RWPE2 (cell line): Measurements from ENCODE around the gene TMEM14B.
"Not testable (repeated sequence)": the region's sequence is repeated elsewhere in the genome, so short reads cannot be mapped to it uniquely, and the experiment has no call there.

Source experiments
- ATAC-seq: fragments of 200-7000 bp; cut with Tn5 transposase; 3 replicates; pipeline ENCODE4 v1.9.1; 2021; ENCODE audit warnings: low read depth
- DNase-seq: peaks from one replicate; pipeline ENCODE4 v3.0.0-alpha.2; 2020; ENCODE audit warnings: low spot score
- H3K27ac ChIP-seq: fragments of 450-650 bp; 2 replicates; pipeline ENCODE4 v1.5.1; 2017; ENCODE audit warnings: mild to moderate bottlenecking; ENCODE audit not compliant: poor library complexity, severe bottlenecking
- H3K27me3 ChIP-seq: fragments of 250-450 bp; sonication (Bioruptor Pico); 2 replicates; pipeline ENCODE4 v1.5.1; 2021; ENCODE audit warnings: mild to moderate bottlenecking, moderate library complexity; ENCODE audit not compliant: insufficient read depth, poor library complexity, severe bottlenecking
- H3K36me3 ChIP-seq: fragments of 250-450 bp; sonication (Bioruptor Pico); 2 replicates; pipeline ENCODE4 v1.5.1; 2020; ENCODE audit warnings: low read depth, mild to moderate bottlenecking, moderate library complexity
- H3K4me1 ChIP-seq: fragments of 250-450 bp; sonication (Bioruptor Pico); 2 replicates; pipeline ENCODE4 v1.5.1; 2021; ENCODE audit warnings: mild to moderate bottlenecking, moderate library complexity; ENCODE audit not compliant: insufficient read depth, poor library complexity, severe bottlenecking
- H3K4me3 ChIP-seq: fragments of 250-450 bp; sonication (Bioruptor Pico); 2 replicates; pipeline ENCODE4 v1.5.1; 2021; ENCODE audit warnings: mild to moderate bottlenecking, moderate library complexity; ENCODE audit not compliant: severe bottlenecking
- H3K9me3 ChIP-seq: fragments of 250-450 bp; sonication (Bioruptor Pico); 2 replicates; pipeline ENCODE4 v1.5.1; 2021; ENCODE audit warnings: mild to moderate bottlenecking, moderate library complexity; ENCODE audit not compliant: severe bottlenecking
- CTCF ChIP-seq: fragments of 450-650 bp; IDR thresholded peaks from one replicate; pipeline ENCODE4 v1.5.1; 2017; ENCODE audit warnings: mild to moderate bottlenecking, moderate library complexity; ENCODE audit not compliant: poor library complexity, severe bottlenecking

TMEM14B gene

DNA sequence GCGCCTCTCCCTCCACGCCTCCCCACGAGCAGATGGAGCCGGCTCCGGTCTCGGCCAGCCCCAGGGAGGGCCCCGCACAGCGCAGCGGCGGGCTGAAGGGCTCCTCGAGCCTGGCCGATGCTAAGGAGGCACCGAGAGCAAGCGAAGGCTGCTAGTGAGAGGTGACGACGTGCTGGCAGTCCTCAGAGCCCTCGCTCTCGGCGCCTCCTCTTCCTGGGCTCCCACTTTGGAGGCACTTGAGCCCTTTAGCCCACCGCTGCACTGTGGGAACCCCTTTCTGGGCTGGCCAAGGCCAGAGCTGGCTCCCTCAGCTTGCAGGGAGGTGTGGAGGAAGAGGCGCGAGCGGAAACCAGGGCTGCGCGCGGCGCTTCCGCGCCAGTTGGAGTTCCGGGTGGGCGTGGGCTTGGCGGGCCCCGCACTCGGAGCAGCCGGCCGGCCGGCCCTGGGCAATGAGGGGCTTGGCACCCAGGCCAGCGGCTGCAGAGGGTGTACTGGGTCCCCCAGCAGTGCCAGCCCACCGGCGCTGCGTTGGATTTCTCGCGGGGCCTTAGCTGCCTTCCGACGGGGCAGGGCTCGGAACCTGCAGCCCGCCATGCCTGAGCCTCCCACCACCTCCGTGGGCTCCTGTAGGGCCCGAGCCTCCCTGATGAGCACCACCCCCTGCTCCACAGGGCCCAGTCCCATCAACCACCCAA, 27.2 kb upstream of the TMEM14B start:
- peaks cover 6% of the 10 kb centered on the region for H3K9me3 ChIP-seq
- no peaks in the 10 kb centered on the region for H3K4me1 ChIP-seq
- peak overlapping the region; percentile 76 for H3K27ac ChIP-seq
- H3K36me3 ChIP-seq: peaks cover 6% of the 10 kb centered on the region; the same call in 1 of the 2 replicates
- H3K4me3 ChIP-seq: peak overlapping the region; percentile 47
- ATAC-seq (peak; percentile 37), DNase-seq (no peak)
- TF ChIP-seq CTCF: no peak
- H3K27me3 ChIP-seq: no peaks in the 10 kb centered on the region

DNA sequence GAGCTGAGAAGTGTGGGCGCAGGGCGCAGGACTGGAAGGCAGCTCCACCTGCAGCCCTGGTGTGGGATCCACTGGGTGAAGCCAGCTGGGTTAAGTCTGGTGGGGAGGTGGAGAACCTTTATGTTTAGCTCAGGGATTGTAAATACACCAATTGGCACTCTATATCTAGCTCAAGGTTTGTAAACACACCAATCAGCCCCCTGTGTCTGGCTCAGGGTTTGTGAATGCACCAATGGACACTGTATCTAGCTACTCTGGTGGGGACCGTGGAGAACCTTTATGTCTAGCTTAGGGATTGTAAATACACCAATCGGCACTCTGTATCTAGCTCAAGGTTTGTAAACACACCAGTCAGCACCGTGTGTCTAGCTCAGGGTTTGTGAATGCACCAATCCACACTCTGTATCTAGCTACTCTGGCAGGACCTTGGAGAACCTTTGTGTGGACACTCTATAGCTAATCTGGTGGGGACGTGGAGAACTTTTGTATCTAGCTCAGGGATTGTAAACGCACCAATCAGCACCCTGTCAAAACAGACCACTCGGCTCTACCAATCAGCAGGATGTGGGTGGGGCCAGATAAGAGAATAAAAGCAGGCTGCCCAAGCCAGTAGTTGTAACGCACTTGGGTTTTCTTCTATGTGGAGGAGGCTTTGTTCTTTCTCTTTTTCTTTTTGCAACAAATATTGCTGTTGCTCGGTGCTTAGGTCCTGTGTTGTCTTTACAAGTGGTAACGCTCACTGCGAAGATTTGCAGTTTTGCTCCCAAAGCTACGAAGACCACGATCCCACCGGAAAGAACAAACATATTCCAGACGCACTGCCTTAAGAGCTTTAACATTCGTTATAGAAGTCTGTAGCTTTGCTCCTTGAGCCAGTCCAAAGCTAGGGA, 26.4 kb upstream of the TMEM14B start:
- not testable (repeated sequence) for ATAC-seq, H3K9me3 ChIP-seq, DNase-seq, H3K27me3 ChIP-seq, H3K4me1 ChIP-seq
- H3K4me3 ChIP-seq: peak overlapping the region; percentile 47
- peaks cover 14% of the 10 kb centered on the region for H3K36me3 ChIP-seq
- peak overlapping the region; percentile 76 for H3K27ac ChIP-seq

DNA sequence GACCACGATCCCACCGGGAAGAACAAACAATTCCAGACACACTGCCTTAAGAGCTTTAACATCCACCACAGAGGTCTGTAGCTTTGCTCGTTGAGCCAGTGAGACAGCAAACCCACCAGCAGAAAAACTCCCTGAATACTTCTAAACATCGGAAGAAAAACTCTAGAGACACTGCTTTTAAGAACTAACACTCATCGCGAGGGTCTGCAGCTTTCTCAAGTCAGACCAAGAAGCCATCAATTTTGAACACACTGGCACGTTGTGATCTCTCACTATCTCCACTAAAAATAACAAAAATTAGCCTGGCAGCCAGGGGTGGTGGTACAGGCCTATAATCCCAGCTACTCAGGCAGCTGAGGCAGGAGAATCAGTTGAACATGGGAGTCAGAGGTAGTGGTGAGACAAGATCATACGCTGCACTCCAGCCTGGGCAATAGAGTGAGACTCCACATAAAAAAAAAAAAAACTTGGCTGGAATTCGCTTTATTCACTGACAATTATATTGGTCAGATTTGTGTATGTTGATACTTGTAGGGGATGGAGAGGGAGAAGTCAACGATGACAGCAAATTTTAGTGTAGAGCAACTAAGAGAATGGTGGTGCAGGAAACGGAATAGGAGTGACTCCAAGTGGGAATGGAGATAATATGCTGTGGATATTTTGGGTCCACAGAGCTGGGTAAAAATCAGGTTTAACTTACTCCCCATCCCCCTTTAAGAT, 25.6 kb upstream of the TMEM14B start:
- H3K27me3 ChIP-seq: no peaks in the 10 kb centered on the region
- H3K4me1 ChIP-seq: no peaks in the 10 kb centered on the region
- ATAC-seq (no peak), DNase-seq (no peak)
- H3K9me3 ChIP-seq: peaks cover 6% of the 10 kb centered on the region
- peaks cover 18% of the 10 kb centered on the region for H3K36me3 ChIP-seq
- peak overlapping the region; percentile 57 for H3K4me3 ChIP-seq
- TF ChIP-seq CTCF: no peak
- peak overlapping the region; percentile 76 for H3K27ac ChIP-seq

DNA sequence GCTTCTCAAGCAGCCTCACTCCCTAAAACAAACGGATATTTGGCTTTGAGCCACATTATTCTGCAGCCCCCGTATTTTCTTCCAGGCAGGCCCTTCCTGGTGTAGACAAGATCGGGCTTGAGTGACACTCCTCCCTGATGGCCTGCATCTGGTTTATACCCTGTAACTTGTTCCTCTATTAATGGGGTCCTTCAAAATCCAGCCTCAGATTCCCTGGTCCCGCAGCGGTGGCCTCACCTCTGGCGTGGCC, 25.1 kb upstream of the TMEM14B start:
- H3K4me1 ChIP-seq: no peaks in the 10 kb centered on the region
- no peaks in the 10 kb centered on the region for H3K27me3 ChIP-seq

More for the DNA sequence above, 25.1 kb upstream of the TMEM14B start:
- ATAC-seq: no peak
- peaks cover 6% of the 10 kb centered on the region for H3K9me3 ChIP-seq
- H3K27ac ChIP-seq: peak overlapping the region; percentile 76
- TF ChIP-seq CTCF: no peak
- peaks cover 23% of the 10 kb centered on the region for H3K36me3 ChIP-seq
- H3K4me3 ChIP-seq: peak overlapping the region; percentile 57
- no peak for DNase-seq
